ENCODE measurements around the gene YOD1.

YOD1 gene

DNA sequence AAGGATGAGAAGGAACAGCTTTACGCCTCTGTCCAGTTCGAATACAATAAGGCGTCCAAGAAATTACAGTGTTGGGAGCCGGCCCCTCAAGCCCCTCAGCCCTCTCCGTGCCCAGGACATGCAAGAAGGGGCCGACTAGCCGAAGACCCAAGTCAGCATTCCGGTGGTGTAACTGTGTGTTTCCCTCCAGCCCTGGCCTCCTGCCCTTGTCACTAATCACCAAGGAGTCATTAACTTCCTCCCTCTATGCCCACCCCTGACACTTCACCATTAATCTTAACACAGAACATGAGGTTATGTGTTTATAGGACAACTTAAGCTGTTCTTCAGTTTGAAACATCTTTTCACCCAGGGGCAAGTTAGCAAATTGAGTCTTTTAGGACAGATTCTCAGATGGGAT lies 21.2 kb upstream of the YOD1 start:
- FAIRE-seq: no peak

GRCh38 chr1:207071426-207071825 lies 20.4 kb upstream of the YOD1 start:
- FAIRE-seq: no peak

DNA sequence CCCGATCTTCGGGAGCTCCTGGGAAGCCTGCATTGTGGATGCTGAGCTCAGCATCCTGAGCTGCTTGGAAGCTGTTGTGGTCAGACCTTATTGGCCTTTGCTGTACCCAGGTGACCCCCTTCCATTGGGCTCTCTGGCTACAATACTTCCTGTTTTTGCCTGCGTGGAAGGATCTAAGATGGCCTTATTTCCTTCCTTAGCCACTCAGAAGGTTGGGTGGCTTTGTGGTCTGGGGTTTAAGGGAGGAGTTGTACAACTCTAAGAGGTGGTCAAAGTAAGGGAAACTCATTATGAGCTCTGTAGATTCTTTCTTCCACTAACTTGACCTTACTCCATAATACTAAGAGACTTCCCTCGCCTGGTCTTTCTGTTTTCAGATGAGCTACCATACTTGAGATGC lies 19.8 kb upstream of the YOD1 start:
- FAIRE-seq: no peak

- no peak for FAIRE-seq
These were observed 19.0 kb upstream of the YOD1 start for GRCh38 chr1:207069858-207070506.

DNA sequence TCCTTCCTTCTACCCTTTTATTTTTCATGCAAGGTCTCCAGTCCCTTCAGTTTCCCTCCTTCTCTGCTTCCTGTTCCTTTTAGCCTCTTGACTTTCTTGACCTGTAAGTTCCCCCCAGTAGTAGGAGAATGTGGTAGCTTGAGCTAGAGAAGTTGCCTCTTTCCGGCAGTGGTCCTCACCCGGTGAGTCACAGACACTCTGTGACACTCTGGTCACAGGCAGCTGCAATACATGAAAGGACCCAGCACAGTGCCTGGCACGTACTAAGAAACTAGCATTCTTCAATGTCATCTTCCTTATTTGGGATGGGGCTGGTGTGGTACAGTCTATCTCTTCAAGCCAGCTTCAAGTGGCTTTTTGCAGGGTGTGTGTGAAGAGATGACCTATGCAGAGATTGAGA lies 18.1 kb upstream of the YOD1 start:
- FAIRE-seq: no peak

DNA sequence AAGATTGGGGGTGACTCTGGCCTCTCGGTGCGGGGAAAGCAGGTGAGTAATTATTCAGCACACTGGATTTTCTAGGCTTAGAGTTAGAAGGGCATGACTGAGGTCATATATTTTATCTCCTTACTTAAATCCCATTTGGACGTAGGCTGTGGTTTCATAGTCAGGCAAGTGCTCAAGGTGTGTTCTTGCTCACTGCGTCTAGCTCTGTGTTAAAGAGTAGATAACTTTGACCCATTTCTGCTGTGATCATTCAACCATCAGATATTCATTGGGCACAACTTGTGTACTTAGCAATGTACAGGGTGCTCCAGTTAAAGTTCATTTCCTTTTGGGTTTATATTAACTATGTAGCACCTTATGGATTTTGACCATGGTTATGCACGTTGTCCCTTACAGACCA lies 16.7 kb upstream of the YOD1 start:
- FAIRE-seq: no peak

DNA sequence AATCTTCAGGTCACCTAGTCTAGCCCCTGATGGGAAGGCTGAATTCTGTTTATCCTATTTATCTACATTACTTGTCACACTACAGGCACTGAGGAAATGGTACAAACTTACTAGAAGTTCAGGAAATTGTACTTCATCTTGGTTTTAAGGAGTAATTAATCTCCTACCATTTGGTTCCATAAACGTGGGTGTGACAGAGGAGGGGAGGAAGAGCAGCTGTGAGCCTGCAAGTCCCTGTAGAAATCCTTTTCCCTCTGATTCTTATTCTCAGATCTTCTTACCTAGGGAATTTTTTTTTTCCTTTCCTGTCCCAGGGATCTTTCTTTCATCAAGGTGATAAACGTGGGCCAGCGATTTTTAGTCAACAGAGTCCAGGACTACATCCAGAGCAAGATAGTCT lies 16.2 kb upstream of the YOD1 start:
- FAIRE-seq: no peak

GRCh38 chr1:207064561-207064960 lies 13.6 kb upstream of the YOD1 start:
- FAIRE-seq: no peak

DNA sequence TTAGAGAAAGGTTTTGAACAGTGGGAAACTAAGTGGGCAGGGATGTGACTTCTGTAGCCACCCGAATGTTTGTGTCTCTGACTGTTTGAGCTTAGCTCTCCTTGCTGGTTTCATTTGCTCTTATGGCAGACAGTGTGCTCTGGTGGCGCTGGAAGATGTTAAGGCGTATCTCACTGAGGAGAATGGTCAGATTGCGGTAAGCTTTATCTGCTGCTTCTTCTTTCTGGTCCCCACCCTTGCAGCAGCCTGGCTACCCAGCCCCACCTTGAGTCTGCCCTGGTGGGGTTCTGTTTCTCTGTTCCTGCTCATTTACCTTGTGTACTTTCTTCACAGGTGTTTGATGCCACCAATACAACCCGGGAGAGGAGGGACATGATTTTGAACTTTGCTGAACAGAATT lies 12.0 kb upstream of the YOD1 start:
- FAIRE-seq: no peak

DNA sequence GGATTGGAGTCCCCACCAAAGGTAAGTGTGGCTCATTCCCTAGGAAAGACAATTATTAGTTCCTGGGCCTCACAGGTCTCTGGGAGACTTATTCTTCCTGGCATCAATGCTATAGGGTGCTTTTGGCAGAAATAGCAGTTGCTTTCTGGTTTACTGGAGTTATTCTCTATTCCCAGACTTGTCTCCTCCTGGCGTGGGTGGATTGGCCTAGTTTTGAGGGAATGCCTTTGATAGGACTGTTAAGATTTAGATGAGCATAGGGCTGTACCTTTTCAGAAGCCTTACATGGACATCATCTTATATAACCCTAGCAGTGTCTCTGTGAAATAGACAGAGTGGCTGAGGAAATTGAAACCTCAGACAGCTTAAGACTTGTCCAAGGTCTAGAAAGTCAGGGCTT lies 11.1 kb upstream of the YOD1 start:
- FAIRE-seq: no peak

- FAIRE-seq: no peak
These were observed 9.6 kb upstream of the YOD1 start for GRCh38 chr1:207060596-207060995.

DNA sequence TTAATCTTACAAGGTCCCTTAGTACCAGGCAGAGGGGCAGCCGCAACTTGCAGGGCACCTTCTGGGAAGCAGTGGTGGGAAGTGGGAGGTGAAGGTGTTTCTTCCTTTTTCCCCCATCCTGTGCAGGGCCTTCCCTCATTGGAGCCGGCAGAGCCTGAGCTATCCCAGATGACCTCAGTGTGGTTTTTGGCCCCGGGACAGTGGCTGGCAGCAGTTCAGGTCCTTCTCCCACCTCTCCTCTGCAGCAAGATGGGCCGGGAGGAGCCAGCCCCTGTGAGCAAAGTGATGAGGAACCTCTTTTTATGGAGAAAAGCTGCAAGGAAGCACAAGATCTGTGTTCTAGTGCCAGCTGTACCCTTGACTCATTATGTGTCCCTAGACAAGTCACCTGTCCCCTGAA lies 8.9 kb upstream of the YOD1 start:
- FAIRE-seq: no peak

DNA sequence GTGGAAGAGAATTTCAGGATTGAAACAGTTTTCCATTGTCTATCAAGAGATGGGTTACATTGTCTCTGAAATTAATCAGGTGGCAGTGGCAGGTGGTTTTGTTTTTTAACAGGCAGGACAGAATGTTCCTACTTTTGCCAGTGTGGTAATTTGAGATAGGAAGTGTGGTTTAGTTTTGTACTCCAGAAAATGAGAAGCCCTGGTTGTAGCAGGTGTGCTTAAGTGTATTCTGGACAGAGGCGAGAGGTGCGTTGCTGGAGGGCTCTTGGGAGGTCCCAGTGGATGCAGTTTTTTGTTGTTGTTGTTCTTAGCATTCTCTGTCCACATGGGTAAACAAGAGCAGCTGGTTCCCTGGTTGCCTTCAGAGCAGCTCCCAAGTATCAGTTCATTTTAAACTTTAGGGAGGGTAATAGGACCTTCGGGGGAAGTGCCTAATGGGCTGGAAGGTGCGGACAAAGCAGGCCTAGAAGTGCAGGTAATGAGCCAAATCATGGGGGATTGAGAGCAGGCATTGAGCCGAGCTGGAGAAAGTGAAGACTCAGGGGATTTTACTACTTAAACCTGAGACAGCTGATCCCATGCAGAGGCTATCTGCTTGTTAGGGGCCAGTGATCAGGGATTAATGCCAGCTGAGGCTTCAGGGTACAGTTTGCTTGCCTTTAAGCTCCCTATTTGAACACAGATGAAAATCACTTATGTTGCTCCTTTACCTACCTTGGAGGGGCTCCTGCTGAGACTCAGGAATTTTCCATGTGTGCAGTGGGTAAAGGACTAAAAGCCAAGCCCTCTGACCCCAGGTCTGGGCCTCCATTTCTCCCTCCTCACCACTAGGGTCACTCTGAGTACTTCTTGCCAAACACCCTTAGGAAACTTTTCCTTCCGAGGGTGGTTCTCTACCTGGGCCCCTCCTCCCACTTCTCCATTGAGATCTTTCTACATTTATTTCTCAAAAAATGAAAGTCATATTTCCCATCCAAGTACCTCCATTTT lies 8.2 kb upstream of the YOD1 start:
- FAIRE-seq: no peak

DNA sequence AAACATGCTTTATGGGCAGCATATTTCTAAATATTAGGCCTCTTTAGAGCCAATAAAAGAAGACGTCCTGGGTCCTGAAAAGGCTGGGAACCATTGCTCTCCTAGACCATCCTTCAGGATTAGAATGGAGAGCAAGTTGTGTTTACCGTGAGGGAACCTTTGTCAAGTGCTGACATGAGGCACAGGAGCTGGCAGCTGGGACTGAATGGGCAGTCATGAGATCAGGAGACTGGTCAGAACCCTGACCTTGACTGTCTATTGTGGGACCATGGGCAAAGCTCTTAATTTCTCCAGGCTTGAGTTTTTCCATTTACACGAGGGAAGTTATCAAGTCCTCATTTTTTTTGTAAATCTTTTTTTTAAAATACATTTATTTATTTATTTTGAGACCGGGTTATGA lies 7.2 kb upstream of the YOD1 start:
- no peak for FAIRE-seq

GRCh38 chr1:207056673-207057072 lies 5.7 kb upstream of the YOD1 start:
- no peak for FAIRE-seq

DNA sequence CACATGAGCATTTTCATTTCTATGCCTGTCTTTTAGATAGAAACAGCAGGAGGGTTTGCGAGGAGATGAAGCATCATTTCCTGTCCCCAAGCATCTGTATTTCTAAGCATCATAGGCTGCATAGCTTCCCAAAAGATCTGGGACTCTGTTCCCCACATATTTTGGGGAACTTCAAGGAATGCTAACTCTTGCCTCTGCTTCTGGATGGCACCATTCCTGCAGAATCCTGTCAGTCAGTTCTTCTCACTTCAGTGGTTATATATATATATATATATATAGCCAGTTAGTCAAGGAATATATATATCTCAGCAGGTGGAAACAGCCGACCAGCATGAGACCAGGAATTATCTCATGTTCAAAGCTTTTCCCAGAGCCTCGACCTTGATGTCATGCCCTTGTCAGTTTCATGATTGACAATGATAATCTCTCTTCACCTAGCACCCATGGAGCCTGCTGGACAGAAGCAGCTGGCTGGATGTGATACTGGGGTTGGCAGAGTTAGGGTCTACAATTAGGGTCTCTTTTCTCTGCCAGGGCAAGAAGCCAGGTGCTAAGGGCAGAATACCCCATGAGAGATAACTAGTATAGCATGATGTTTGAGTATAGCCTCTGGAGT lies 4.5 kb upstream of the YOD1 start:
- FAIRE-seq: no peak

DNA sequence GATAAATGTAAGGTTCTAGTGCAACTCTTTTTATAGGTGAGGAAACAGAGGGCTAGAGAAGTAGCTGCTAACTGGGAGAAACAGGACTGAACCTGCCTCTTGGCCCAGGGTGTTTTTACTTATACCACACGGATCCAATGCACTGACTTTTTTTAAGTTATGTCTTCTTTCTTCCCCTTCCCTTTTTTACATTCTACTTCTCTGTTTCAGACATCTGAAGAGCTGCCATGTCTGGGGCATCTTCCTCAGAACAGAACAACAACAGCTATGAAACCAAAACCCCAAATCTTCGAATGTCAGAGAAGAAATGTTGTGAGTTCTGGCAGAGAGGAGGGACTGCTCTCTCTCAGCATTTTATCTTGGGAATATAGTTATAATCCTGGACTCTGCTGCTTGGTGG lies 3.5 kb upstream of the YOD1 start:
- FAIRE-seq: no peak

DNA sequence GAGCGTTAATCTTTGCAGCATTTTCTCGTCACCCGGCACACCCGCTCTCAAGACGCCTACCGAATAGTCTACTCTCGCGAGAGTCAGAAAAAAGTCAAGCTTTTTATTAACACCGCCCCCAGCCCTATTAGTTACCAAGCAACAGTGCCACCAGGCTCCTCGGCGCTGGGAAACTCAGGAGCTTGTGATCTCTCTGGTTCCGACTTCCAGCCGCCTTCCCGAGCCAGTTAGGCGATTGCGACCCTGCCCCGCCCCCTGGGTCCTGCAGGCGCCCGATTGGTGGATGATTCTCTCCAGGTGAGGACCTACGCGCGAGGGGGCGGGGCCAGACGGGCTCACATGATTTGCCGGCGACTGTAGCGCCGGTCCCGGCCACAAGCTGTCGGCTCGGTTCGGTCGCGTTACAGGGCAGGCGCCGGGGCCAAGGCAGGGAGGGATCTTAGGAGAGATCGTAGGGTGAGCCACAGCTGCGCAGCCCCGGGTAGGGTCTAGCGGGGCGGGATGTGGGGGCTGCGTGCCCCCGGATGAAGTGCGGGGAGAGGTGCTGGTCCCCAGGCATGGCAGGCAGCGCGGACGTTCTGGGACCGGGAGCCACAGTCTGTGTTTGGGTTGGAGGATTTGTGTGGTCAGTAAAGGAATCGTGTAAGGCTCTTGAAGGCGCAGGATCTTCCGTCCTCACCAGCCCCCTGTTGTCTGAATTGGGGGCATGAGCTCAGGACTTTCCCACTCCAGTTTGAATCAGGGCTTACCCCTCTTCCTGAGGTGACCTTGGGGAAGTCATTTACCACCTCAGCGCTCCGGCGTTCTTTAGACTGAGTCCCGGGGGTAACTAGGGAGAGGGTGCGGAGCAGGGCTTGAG lies 2.1 kb upstream of the YOD1 start, which contains the start of gene PFKFB2:
PFKFB2 (plus strand) TSS at position 365 of the 859 bp plus-strand sequence. CDS start 1,443 bp downstream, outside the sequence.
- no peak for FAIRE-seq

GRCh38 chr1:207050480-207051190 lies 373 bp downstream of the YOD1 start:
- no peak for FAIRE-seq

GRCh38 chr1:207049974-207050391 lies 1.0 kb downstream of the YOD1 start:
- FAIRE-seq: peak; percentile 90

GRCh38 chr1:207049514-207049913 lies 1.5 kb downstream of the YOD1 start:
- FAIRE-seq: no peak

DNA sequence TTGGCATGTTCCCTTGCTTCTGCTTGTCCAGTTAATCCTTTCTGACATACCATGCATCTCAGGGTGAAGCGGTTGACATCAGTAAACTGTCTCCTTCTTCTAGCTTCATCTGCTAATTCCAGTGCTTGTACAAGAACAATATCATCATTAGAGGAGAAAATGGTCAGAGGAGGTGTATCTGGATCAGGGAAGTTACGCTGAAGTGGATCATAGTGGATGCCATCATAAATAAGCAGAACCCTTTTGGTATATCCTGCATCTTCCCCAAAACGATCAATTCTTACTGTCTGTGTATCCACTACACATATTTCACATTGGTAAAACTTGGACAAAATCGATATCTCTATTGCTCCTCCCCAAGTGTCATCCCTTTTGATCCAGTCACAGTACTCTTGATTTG lies 2.0 kb downstream of the YOD1 start:
- FAIRE-seq: no peak
